ENCODE data around the gene WDFY2. TPM values are rescaled to one million over a fixed set of nuclear protein-coding genes. Genes with fewer than 3 reads are reported as not detected.

The WDFY2 gene
- total RNA-seq, 4 donors from 2014 or later, result 5.2 to 11.5 (median 8.5) TPM

- H3K27me3 ChIP-seq, result no peaks in the 10 kb centered on the region
- no peak for ATAC-seq
- no peaks in the 10 kb centered on the region for H3K9me3 ChIP-seq
- H3K36me3 ChIP-seq, result no peaks in the 10 kb centered on the region
- 63 to 80% methylated on average over 3 to 6 of the region's 6 CpGs for WGBS, 2 donors (ENCODE audit: low coverage in 1 of 2)
- H3K4me1 ChIP-seq, result no peaks in the 10 kb centered on the region
- TF ChIP-seq POLR2AphosphoS5 (IDR thresholded peaks at IDR 0.05) (no peak), POLR2A (IDR thresholded peaks at IDR 0.05) (no peak), CTCF (IDR thresholded peaks at IDR 0.05) (no peak), EP300 (IDR thresholded peaks at IDR 0.05) (no peak)
- H3K4me3 ChIP-seq, result no peak overlapping the region
- H3K27ac ChIP-seq, result no peak overlapping the region
Observed at GRCh38 chr13:51681037-51681678, 96.9 kb downstream of the WDFY2 start.

DNA sequence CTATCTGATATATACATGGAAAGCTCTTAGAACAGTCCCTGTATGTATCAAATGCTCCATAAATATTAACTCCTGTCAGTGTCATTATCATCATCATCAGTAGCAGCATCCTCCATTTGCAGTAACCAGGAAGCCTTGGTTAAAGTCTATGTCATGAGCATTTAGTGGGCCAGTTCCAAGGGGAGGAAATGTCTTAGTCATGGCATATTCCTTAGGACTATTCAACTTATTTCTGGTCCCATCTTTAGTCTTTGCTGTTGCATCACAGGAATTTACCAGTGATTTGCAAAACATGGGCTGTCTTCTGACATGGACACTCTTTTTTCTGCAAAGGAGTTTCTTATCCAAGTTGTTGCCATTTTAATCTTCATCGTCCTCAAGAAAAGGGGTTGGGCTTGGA, 98.4 kb downstream of the WDFY2 start:
- 100% methylated on average over 1 of the region's 1 CpG for WGBS, 2 donors (ENCODE audit: low coverage in 1 of 2)
- TF ChIP-seq CTCF (IDR thresholded peaks at IDR 0.05) (no peak), POLR2AphosphoS5 (IDR thresholded peaks at IDR 0.05) (no peak), EP300 (IDR thresholded peaks at IDR 0.05) (no peak), POLR2A (IDR thresholded peaks at IDR 0.05) (no peak)
- ATAC-seq, result no peak

DNA sequence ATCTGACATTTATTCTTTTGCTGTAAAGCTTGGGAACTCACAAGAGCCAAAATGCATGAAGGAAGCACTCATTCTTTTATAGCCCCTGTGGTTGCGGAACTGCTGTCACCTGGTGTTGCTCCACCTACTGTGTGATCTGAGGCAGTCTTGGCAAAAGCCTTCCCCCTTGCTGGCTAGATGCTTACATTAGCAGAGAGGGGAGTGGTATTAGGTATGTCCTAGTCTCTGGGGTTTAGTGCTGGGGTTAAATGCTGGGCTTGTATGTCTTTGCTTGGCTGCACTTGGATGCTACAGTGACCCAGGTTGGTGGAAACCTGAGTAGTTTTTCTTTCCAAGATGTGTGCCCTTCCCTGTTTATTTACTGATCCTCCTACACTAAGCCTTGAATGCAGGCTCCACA, 99.3 kb downstream of the WDFY2 start:
- TF ChIP-seq CTCF (IDR thresholded peaks at IDR 0.05) (no peak), POLR2A (IDR thresholded peaks at IDR 0.05) (no peak)
- no peaks in the 10 kb centered on the region for H3K27me3 ChIP-seq
- no peak for ATAC-seq
- H3K36me3 ChIP-seq, result no peaks in the 10 kb centered on the region
- WGBS, 2 donors (ENCODE audit: low coverage in 1 of 2), result 100% methylated on average over 1 of the region's 1 CpG; no CpG with 5 or more reads in 1 of the 2 donors
- no peaks in the 10 kb centered on the region for H3K4me1 ChIP-seq
- no peak overlapping the region for H3K4me3 ChIP-seq
- H3K27ac ChIP-seq, result no peak overlapping the region
- no peaks in the 10 kb centered on the region for H3K9me3 ChIP-seq

More for the DNA sequence above, 98.4 kb downstream of the WDFY2 start:
- H3K4me3 ChIP-seq, result no peak overlapping the region
- H3K9me3 ChIP-seq, result no peaks in the 10 kb centered on the region
- no peaks in the 10 kb centered on the region for H3K4me1 ChIP-seq
- no peaks in the 10 kb centered on the region for H3K27me3 ChIP-seq
- no peak overlapping the region for H3K27ac ChIP-seq
- H3K36me3 ChIP-seq, result no peaks in the 10 kb centered on the region

DNA sequence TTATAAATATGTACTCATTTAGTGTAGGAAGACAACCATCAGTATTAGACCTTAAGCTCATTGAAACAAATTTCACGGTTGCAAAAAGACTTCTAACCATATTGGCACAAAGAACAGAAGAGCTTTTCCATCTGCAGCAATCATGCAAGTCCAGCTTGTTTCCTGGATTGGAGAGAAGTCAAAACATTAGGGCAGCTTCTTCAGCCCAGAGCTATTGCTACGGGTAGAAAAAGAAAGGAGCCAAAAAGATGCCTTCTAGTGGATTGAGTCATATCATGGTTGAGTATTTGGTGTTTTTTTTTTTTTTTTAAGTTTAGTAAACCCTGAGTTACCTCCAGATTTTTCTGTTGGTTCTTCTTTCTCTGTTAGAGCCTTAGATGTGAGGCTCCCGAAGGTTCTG, 99.8 kb downstream of the WDFY2 start:
- no peak overlapping the region for H3K4me3 ChIP-seq
- TF ChIP-seq CTCF (IDR thresholded peaks at IDR 0.05) (no peak), EP300 (IDR thresholded peaks at IDR 0.05) (no peak), POLR2A (IDR thresholded peaks at IDR 0.05) (no peak), POLR2AphosphoS5 (IDR thresholded peaks at IDR 0.05) (no peak)
- 48 to 89% methylated on average over 3 of the region's 3 CpGs for WGBS, 2 donors (ENCODE audit: low coverage in 1 of 2)
- H3K4me1 ChIP-seq, result no peaks in the 10 kb centered on the region
- no peaks in the 10 kb centered on the region for H3K9me3 ChIP-seq
- H3K27me3 ChIP-seq, result no peaks in the 10 kb centered on the region
- H3K27ac ChIP-seq, result no peak overlapping the region
- no peaks in the 10 kb centered on the region for H3K36me3 ChIP-seq
- ATAC-seq, result no peak

DNA sequence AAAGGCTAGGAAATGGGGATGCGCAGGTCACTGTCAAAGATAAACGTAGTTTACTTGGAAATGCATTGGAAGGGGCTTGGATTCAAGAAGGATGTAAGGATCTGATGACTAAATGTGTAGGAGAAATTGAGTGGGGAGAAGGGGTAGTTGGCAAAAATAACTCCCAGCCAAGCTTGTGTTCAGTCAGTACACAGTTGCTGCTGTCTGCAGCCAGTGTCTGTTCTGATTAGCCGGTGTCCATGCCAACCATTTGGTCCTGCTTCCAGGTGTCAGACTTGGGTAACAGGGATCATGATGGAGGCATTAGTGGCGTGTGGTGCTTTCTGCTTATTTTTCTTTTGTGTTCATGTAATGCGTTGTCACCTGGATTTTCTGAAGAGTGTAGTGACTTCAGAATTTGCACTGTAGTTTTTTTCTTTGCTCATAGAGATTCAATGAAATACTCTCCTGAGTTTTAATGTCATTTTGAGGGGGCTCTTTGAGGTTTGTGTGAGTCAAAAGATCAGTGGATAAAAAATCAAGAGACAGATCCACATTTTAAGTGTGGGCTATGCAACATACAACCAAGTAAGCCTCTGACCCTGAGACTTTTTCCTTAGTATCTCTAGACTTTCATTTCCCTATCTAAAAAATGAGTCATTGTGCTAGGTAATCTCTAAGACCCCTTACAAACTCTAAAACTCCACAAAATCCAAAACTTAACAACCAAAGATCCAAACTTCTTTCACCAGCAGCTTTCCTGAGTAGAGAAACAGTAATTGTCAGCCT, 103.9 kb downstream of the WDFY2 start:
- no peaks in the 10 kb centered on the region for H3K9me3 ChIP-seq
- TF ChIP-seq EP300 (IDR thresholded peaks at IDR 0.05) (no peak), CTCF (IDR thresholded peaks at IDR 0.05) (no peak), POLR2AphosphoS5 (IDR thresholded peaks at IDR 0.05) (no peak), POLR2A (IDR thresholded peaks at IDR 0.05) (no peak)
- H3K4me1 ChIP-seq, result no peaks in the 10 kb centered on the region
- ATAC-seq, result no peak
- H3K36me3 ChIP-seq, result no peaks in the 10 kb centered on the region
- H3K27me3 ChIP-seq, result no peaks in the 10 kb centered on the region
- WGBS, 2 donors (ENCODE audit: low coverage in 1 of 2), result 88 to 92% methylated on average over 5 of the region's 5 CpGs
- H3K27ac ChIP-seq, result no peak overlapping the region
- H3K4me3 ChIP-seq, result no peak overlapping the region
